ENCODE results near the gene DLD.

DLD gene

GRCh38 chr7:107854989-107855388 lies 36.0 kb upstream of the DLD start:
- no peak overlapping the region for H3K27ac ChIP-seq (ENCODE audit: poor library complexity, severe bottlenecking)
- H3K36me3 ChIP-seq (ENCODE audit: low read depth), result no peaks in the 10 kb centered on the region
- peaks cover 6% of the 10 kb centered on the region for H3K4me1 ChIP-seq (ENCODE audit: insufficient read depth, poor library complexity, severe bottlenecking)
- no peak for TF ChIP-seq CTCF (IDR thresholded peaks at IDR 0.05; ENCODE audit: poor library complexity, severe bottlenecking)
- H3K9me3 ChIP-seq (ENCODE audit: severe bottlenecking), result no peaks in the 10 kb centered on the region
- no peaks in the 10 kb centered on the region for H3K27me3 ChIP-seq (ENCODE audit: insufficient read depth, poor library complexity, severe bottlenecking)
- no peak; the same call in 2 of the 3 replicates for ATAC-seq (ENCODE audit: low read depth)
- H3K4me3 ChIP-seq (ENCODE audit: severe bottlenecking), result no peak overlapping the region
- no peak for DNase-seq (ENCODE audit: low spot score)

GRCh38 chr7:107856806-107857540 lies 34.0 kb upstream of the DLD start:
- no peaks in the 10 kb centered on the region for H3K27me3 ChIP-seq (ENCODE audit: insufficient read depth, poor library complexity, severe bottlenecking)
- no peak for ATAC-seq (ENCODE audit: low read depth)
- H3K36me3 ChIP-seq (ENCODE audit: low read depth), result no peaks in the 10 kb centered on the region
- H3K4me3 ChIP-seq (ENCODE audit: severe bottlenecking), result no peak overlapping the region
- no peak for DNase-seq (ENCODE audit: low spot score)
- H3K4me1 ChIP-seq (ENCODE audit: insufficient read depth, poor library complexity, severe bottlenecking), result peaks cover 13% of the 10 kb centered on the region
- no peaks in the 10 kb centered on the region for H3K9me3 ChIP-seq (ENCODE audit: severe bottlenecking)
- H3K27ac ChIP-seq (ENCODE audit: poor library complexity, severe bottlenecking), result no peak overlapping the region
- no peak for TF ChIP-seq CTCF (IDR thresholded peaks at IDR 0.05; ENCODE audit: poor library complexity, severe bottlenecking)

- DNase-seq (ENCODE audit: low spot score), result no peak
- Histone ChIP-seq H3K9me3 (ENCODE audit: severe bottlenecking) (no peaks in the 10 kb centered on the region), H3K27me3 (ENCODE audit: insufficient read depth, poor library complexity, severe bottlenecking) (no peaks in the 10 kb centered on the region), H3K27ac (ENCODE audit: poor library complexity, severe bottlenecking) (no peak overlapping the region), H3K4me3 (ENCODE audit: severe bottlenecking) (no peak overlapping the region), H3K36me3 (ENCODE audit: low read depth) (no peaks in the 10 kb centered on the region), H3K4me1 (ENCODE audit: insufficient read depth, poor library complexity, severe bottlenecking) (peaks cover 13% of the 10 kb centered on the region)
- peak; percentile 64 for ATAC-seq (ENCODE audit: low read depth)
- TF ChIP-seq CTCF (IDR thresholded peaks at IDR 0.05; ENCODE audit: poor library complexity, severe bottlenecking), result no peak
Observed at GRCh38 chr7:107857541-107857912, 33.5 kb upstream of the DLD start.

- H3K36me3 ChIP-seq (ENCODE audit: low read depth), result no peaks in the 10 kb centered on the region
- H3K4me3 ChIP-seq (ENCODE audit: severe bottlenecking), result no peak overlapping the region
- ATAC-seq (ENCODE audit: low read depth), result no peak
- no peak for TF ChIP-seq CTCF (IDR thresholded peaks at IDR 0.05; ENCODE audit: poor library complexity, severe bottlenecking)
- peaks cover 13% of the 10 kb centered on the region for H3K4me1 ChIP-seq (ENCODE audit: insufficient read depth, poor library complexity, severe bottlenecking)
- no peak overlapping the region for H3K27ac ChIP-seq (ENCODE audit: poor library complexity, severe bottlenecking)
- no peaks in the 10 kb centered on the region for H3K9me3 ChIP-seq (ENCODE audit: severe bottlenecking)
- DNase-seq (ENCODE audit: low spot score), result no peak
- no peaks in the 10 kb centered on the region for H3K27me3 ChIP-seq (ENCODE audit: insufficient read depth, poor library complexity, severe bottlenecking)
Observed at GRCh38 chr7:107858280-107858679, 32.7 kb upstream of the DLD start.

- H3K4me3 ChIP-seq (ENCODE audit: severe bottlenecking), result no peak overlapping the region
- ATAC-seq (ENCODE audit: low read depth), result no peak
- no peak for TF ChIP-seq CTCF (IDR thresholded peaks at IDR 0.05; ENCODE audit: poor library complexity, severe bottlenecking)
- H3K27me3 ChIP-seq (ENCODE audit: insufficient read depth, poor library complexity, severe bottlenecking), result no peaks in the 10 kb centered on the region
- peaks cover 13% of the 10 kb centered on the region for H3K4me1 ChIP-seq (ENCODE audit: insufficient read depth, poor library complexity, severe bottlenecking)
- H3K36me3 ChIP-seq (ENCODE audit: low read depth), result no peaks in the 10 kb centered on the region
- DNase-seq (ENCODE audit: low spot score), result no peak
- no peaks in the 10 kb centered on the region for H3K9me3 ChIP-seq (ENCODE audit: severe bottlenecking)
- no peak overlapping the region for H3K27ac ChIP-seq (ENCODE audit: poor library complexity, severe bottlenecking)
Observed at GRCh38 chr7:107860279-107860961, 30.6 kb upstream of the DLD start.
